Gastrocnemius medialis (tissue), 4 donors: Measurements from ENCODE around the gene MAP2K7. TPM values are rescaled to one million over a fixed set of nuclear protein-coding genes. Genes with fewer than 3 reads are reported as not detected.
"Not testable (repeated sequence)": the region's sequence is repeated elsewhere in the genome, so short reads cannot be mapped to it uniquely, and the experiment has no call there.

ENCODE experiments used
- ATAC-seq, 2 donors: fragments of 150-250 bp; one replicate each; pipeline ENCODE4 v1.9.1; 2016
- DNase-seq, 2 donors: peaks; one replicate each; pipeline ENCODE4 v3.0.0-alpha.2; 2019
- H3K27ac ChIP-seq, 4 donors: fragments of 200-600 bp; sonication (generic); 1 replicate in 1 of 4; 2 replicates in 3 of 4; pipeline ENCODE4 v1.5.1; 2016 to 2018; ENCODE audit warnings: mild to moderate bottlenecking in 2 of 4, moderate library complexity in 1 of 4
- H3K27me3 ChIP-seq, 3 donors: fragments of 200-600 bp; sonication (generic) in 2 of 3; 1 replicate in 1 of 3; 2 replicates in 2 of 3; pipeline versions ENCODE4 v1.5.1 to v1.6.0; 2016 to 2019; ENCODE audit warnings: mild to moderate bottlenecking in 1 of 3, moderate library complexity in 1 of 3
- H3K36me3 ChIP-seq, 2 donors: fragments of 200-600 bp; sonication (generic) in 1 of 2; one replicate each; pipeline ENCODE4 v1.5.1; 2017 to 2018
- H3K4me1 ChIP-seq, 2 donors: fragments of 200-600 bp; sonication (generic) in 1 of 2; one replicate each; pipeline ENCODE4 v1.5.1; 2016 to 2017; ENCODE audit warnings: mild to moderate bottlenecking in 2 of 2
- H3K4me3 ChIP-seq, 4 donors: fragments of 200-600 bp; sonication (generic) in 3 of 4; 1 replicate in 1 of 4; 2 replicates in 3 of 4; pipeline ENCODE4 v1.5.1; 2016 to 2019; ENCODE audit warnings: mild to moderate bottlenecking in 2 of 4
- H3K9me3 ChIP-seq, 3 donors: fragments of 200-600 bp; sonication (generic) in 2 of 3; 1 replicate in 1 of 3; 2 replicates in 2 of 3; pipeline ENCODE4 v1.5.1; 2016 to 2019
- POLR2A ChIP-seq, 2 donors: fragments of 450-650 bp; IDR thresholded peaks; one replicate each; pipeline ENCODE4 v1.6.1; 2017; ENCODE audit warnings: antibody characterized with exemption in 2 of 2, mild to moderate bottlenecking in 2 of 2, moderate library complexity in 2 of 2
- in situ Hi-C, 4 donors: fragments of 200-750 bp; cut with MboI; loops; one replicate each; pipeline versions ENCODE4 v1.15.0 to v1.8.0; 2017; ENCODE audit warnings: low sequenced_read_pairs in 4 of 4
- intact Hi-C: fragments of 100-400 bp; cut with DNase I; formaldehyde crosslinking; loops from one replicate; pipeline ENCODE4 v1.15.1; 2023; ENCODE audit warnings: low total_unique reads
- total RNA-seq, 4 donors: library from RNA; depleted of rRNA; stranded (reverse); fragments of >200 nt; gene quantifications; one replicate each; pipeline versions ENCODE4 v1.1.0 to v1.2.3, GENCODE V29; 2016
- TF ChIP-seq, protein P1 (sequence below), 5 experiments: fragments of 450-650 bp in 3 of 5; fragments of 200-600 bp in 2 of 5; sonication (generic) in 2 of 5; IDR thresholded peaks in 4 of 5; conservative IDR thresholded peaks in 1 of 5; 1 replicate in 4 of 5; 2 replicates in 1 of 5; pipeline ENCODE4 v1.5.1; 2016 to 2019; ENCODE audit warnings: antibody characterized with exemption in 5 of 5, mild to moderate bottlenecking in 3 of 5, moderate library complexity in 3 of 5

Gene MAP2K7
- total RNA-seq, 4 donors from 2014 or later = 17.7 to 41.7 (median 32.9) TPM

DNA sequence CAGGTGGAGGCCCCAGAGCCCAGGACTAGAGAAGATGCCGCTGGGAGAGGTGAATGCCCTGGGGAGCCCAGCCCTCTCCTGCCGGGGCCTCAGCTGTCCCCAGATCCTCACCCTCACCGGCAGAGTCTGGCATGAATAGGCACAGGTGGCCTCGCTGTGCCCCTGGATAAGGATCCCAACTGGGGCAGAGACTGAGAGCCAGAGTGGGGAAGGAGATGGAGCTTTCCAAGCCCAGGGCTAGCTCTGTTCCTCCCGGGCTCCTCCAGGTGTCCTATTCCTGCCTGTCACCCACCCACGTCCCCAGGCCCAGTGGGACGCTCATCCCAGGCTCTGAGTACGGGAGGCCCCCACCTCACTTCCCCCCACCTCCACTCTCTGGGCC, 46.0 kb upstream of the MAP2K7 start:
- intact Hi-C loops = loop anchor here (10.0 kb wide), 1 partner anchor 147 kb away; the partner anchor contains the start of gene ELAVL1

DNA sequence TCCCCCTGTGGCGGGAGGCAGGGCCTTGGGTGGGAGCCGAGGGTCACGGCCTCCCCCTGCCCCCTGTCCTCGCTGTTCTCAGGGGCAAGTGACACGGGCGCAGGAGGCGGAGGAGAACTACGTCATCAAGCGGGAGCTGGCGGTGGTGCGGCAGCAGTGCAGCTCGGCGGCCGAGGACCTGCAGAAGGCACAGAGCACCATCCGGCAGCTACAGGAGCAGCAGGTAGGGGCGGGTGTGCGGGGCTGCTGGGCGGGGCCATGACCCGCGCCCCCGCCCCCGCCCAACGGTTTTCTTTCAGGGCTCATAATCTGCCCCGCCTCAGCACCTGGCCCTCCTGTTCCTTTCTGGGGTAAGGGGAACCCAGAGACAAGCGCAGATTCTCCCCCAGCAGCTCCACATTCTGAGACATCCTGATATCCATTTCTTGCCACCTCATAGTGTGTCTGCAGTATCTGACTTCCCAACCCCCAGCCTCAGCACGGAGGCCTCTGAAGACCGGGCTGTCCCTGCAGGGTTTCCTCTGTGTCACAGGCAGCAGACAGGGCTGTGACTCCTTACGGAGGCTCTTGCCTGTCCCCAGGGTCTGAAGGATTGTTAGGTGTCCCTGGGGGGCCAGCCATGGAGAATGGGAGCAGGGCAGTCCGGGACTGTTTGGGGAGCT, 45.4 kb upstream of the MAP2K7 start:
- no peaks in the 10 kb centered on the region for H3K4me1 ChIP-seq
- H3K9me3 ChIP-seq = no peaks in the 10 kb centered on the region
- intact Hi-C loops (loop anchor here (10.0 kb wide), 1 partner anchor 147 kb away; the partner anchor contains the start of gene ELAVL1), in situ Hi-C loops (no loop called here)
- ATAC-seq (no peak), DNase-seq (no peak)
- H3K4me3 ChIP-seq = no peak overlapping the region
- H3K36me3 ChIP-seq = no peaks in the 10 kb centered on the region
- no peak for TF ChIP-seq POLR2A (IDR thresholded peaks at IDR 0.05)
- TF ChIP-seq, protein P1, sequence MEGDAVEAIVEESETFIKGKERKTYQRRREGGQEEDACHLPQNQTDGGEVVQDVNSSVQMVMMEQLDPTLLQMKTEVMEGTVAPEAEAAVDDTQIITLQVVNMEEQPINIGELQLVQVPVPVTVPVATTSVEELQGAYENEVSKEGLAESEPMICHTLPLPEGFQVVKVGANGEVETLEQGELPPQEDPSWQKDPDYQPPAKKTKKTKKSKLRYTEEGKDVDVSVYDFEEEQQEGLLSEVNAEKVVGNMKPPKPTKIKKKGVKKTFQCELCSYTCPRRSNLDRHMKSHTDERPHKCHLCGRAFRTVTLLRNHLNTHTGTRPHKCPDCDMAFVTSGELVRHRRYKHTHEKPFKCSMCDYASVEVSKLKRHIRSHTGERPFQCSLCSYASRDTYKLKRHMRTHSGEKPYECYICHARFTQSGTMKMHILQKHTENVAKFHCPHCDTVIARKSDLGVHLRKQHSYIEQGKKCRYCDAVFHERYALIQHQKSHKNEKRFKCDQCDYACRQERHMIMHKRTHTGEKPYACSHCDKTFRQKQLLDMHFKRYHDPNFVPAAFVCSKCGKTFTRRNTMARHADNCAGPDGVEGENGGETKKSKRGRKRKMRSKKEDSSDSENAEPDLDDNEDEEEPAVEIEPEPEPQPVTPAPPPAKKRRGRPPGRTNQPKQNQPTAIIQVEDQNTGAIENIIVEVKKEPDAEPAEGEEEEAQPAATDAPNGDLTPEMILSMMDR (IDR thresholded peaks at IDR 0.05 in 4 of 5, conservative IDR thresholded peaks at IDR 0.05 in 1 of 5) = no peak
- no peak overlapping the region for H3K27ac ChIP-seq
- peaks cover 14 to 22% (median 19%) of the 10 kb centered on the region in 3 donors for H3K27me3 ChIP-seq

More for the DNA sequence above, 46.0 kb upstream of the MAP2K7 start:
- Histone ChIP-seq H3K9me3 (no peaks in the 10 kb centered on the region), H3K27ac (no peak overlapping the region), H3K4me1 (no peaks in the 10 kb centered on the region), H3K27me3 (peaks cover 11 to 22% (median 19%) of the 10 kb centered on the region in 3 donors), H3K4me3 (no peak overlapping the region), H3K36me3 (no peaks in the 10 kb centered on the region)
- in situ Hi-C loops = no loop called here
- TF ChIP-seq POLR2A (IDR thresholded peaks at IDR 0.05) = no peak
- TF ChIP-seq, protein P1 (IDR thresholded peaks at IDR 0.05 in 4 of 5, conservative IDR thresholded peaks at IDR 0.05 in 1 of 5) = no peak
- ATAC-seq (no peak), DNase-seq (no peak)

DNA sequence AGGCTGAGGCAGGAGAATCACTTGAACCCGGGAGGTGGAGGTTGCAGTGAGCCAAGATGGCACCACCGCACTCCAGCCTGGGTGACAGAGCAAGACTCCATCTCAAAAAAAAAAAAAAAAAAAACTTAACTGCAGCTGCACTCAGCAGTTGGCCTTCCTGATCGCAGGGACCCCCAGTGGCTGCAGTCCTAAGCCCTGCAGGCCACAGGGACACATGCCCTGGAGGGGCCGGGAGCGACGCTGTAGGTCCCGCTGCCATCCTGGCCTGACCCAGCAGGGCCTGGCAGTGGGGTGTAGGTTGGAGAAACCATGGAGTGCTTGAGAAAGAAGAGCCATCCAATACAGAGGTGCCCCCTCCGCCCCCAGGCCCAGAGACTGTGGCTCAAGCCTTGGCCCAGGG, 44.6 kb upstream of the MAP2K7 start:
- H3K27ac ChIP-seq, DNase-seq, in situ Hi-C loops, H3K36me3 ChIP-seq, H3K4me1 ChIP-seq, ATAC-seq, H3K4me3 ChIP-seq, H3K9me3 ChIP-seq: not testable (repeated sequence)
- H3K27me3 ChIP-seq = peaks cover 19 to 23% (median 20%) of the 10 kb centered on the region in 3 donors
- intact Hi-C loops = loop anchor here (10.0 kb wide), 1 partner anchor 146 kb away; the partner anchor contains the start of gene ELAVL1

DNA sequence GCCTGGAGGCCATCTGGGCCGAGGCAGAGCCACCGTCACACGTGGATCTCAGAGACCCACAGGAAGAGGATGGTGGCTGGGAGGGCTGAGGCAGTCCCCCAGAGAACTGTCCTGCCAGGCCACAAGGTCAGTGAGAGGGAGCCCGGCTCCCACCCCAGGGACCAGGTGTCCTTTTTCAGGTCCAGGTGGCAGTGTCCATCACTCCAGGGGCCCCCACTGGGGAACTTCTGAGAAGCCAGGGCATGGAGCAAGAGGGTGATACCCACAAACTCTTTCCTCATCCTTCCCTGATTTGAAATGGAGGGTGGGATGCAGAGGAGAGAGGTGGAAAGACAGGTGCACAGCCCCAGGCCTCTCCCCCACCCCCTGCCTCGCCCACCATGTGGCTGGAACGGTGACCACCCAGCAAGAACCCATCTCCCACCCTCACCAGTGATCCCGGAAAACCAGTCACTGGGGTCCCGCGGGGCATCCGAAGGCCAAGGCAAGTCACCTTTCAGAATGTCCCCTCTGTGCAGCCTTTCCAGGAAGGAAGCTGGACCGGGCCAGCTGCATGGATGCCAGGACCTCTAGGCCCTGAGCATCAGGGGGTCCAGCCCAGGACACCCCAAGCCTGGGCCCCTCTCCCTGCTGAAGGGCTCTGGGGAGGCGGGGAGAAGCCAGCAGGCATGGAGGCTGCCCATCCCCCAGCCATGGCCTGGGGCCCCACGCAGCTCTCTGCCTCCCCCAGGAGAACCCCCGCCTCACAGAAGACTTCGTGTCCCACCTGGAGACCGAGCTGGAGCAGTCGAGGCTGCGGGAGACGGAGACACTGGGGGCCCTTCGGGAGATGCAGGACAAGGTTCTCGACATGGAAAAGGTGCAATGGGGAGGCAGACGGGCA, 43.6 kb upstream of the MAP2K7 start:
- no peak overlapping the region for H3K4me3 ChIP-seq
- no peak overlapping the region for H3K27ac ChIP-seq
- H3K27me3 ChIP-seq = peaks cover 16 to 33% (median 27%) of the 10 kb centered on the region in 3 donors
- H3K4me1 ChIP-seq = no peaks in the 10 kb centered on the region
- no peak for TF ChIP-seq POLR2A (IDR thresholded peaks at IDR 0.05)
- TF ChIP-seq, protein P1 (IDR thresholded peaks at IDR 0.05 in 4 of 5, conservative IDR thresholded peaks at IDR 0.05 in 1 of 5) = no peak
- H3K36me3 ChIP-seq = no peaks in the 10 kb centered on the region
- intact Hi-C loops = loop anchor here (10.0 kb wide), 1 partner anchor 145 kb away; the partner anchor contains the start of gene ELAVL1
- no peaks in the 10 kb centered on the region for H3K9me3 ChIP-seq
- in situ Hi-C loops = no loop called here
- ATAC-seq (no peak), DNase-seq (no peak)
